H9 (cell line): ENCODE measurements around the gene ZNF790. TPM values are rescaled to one million over a fixed set of nuclear protein-coding genes. Genes with fewer than 3 reads are reported as not detected.

ENCODE experiments used
- DNase-seq: peaks from one replicate; pipeline ENCODE4 v3.0.0-alpha.2; 2017
- H2AFZ ChIP-seq: one replicate; pipeline ENCODE4 v1.6.1; 2013; ENCODE audit warnings: mild to moderate bottlenecking, low read length, control low read depth, moderate library complexity
- H2AK5ac ChIP-seq: 2 replicates; pipeline ENCODE4 v1.6.1; 2013; ENCODE audit warnings: low read length, control low read depth, mixed read lengths; ENCODE audit not compliant: insufficient read length
- H2BK120ac ChIP-seq: one replicate; pipeline ENCODE4 v1.6.1; 2013; ENCODE audit warnings: low read depth, mild to moderate bottlenecking, low read length, control low read depth, inconsistent platforms; ENCODE audit not compliant: poor library complexity, severe bottlenecking
- H2BK12ac ChIP-seq: 2 replicates; pipeline ENCODE4 v1.6.1; 2013; ENCODE audit warnings: low read length, control low read depth, mixed read lengths, low read depth; ENCODE audit not compliant: insufficient read length
- H2BK15ac ChIP-seq: 2 replicates; pipeline ENCODE4 v1.6.1; 2013; ENCODE audit warnings: low read depth, low read length, control low read depth
- H2BK20ac ChIP-seq: one replicate; pipeline ENCODE4 v1.6.1; 2013; ENCODE audit warnings: low read depth, mild to moderate bottlenecking, low read length, control low read depth, inconsistent platforms; ENCODE audit not compliant: poor library complexity, severe bottlenecking
- H2BK5ac ChIP-seq: 2 replicates; pipeline ENCODE4 v1.6.1; 2013; ENCODE audit warnings: low read length, control low read depth, mixed read lengths; ENCODE audit not compliant: insufficient read length
- H3K14ac ChIP-seq: 2 replicates; pipeline ENCODE4 v1.6.1; 2013; ENCODE audit warnings: low read length, control low read depth; ENCODE audit not compliant: insufficient read depth
- H3K18ac ChIP-seq: 2 replicates; pipeline ENCODE4 v1.6.1; 2013; ENCODE audit warnings: low read depth, mild to moderate bottlenecking, mixed read lengths, low read length, control low read depth; ENCODE audit not compliant: insufficient read length
- H3K23ac ChIP-seq: 2 replicates; pipeline ENCODE4 v1.6.1; 2013; ENCODE audit warnings: low read length, control low read depth, mixed read lengths, low read depth; ENCODE audit not compliant: insufficient read length
- H3K23me2 ChIP-seq: 2 replicates; pipeline ENCODE4 v1.6.1; 2013; ENCODE audit warnings: low read depth, mild to moderate bottlenecking, mixed read lengths, low read length, control low read depth; ENCODE audit not compliant: insufficient read length, poor library complexity, severe bottlenecking
- H3K27ac ChIP-seq: 2 replicates; pipeline ENCODE4 v1.5.1; 2013; ENCODE audit warnings: low read length, control low read depth, mixed read lengths, low read depth; ENCODE audit not compliant: insufficient read length
- H3K27me3 ChIP-seq: 2 replicates; pipeline ENCODE4 v1.6.1; 2013; ENCODE audit warnings: low read length, control low read depth, inconsistent platforms; ENCODE audit not compliant: insufficient read depth
- H3K4ac ChIP-seq: 2 replicates; pipeline ENCODE4 v1.6.1; 2013; ENCODE audit warnings: low read depth, mild to moderate bottlenecking, control low read depth, inconsistent platforms, low read length, moderate library complexity
- H3K4me1 ChIP-seq: 2 replicates; pipeline ENCODE4 v1.6.1; 2013; ENCODE audit warnings: low read length, control low read depth, inconsistent platforms; ENCODE audit not compliant: insufficient read depth
- H3K4me2 ChIP-seq: 2 replicates; pipeline ENCODE4 v1.6.1; 2013; ENCODE audit warnings: low read length, control low read depth, mixed read lengths; ENCODE audit not compliant: insufficient read length, insufficient read depth
- H3K56ac ChIP-seq: 2 replicates; pipeline ENCODE4 v1.6.1; 2013; ENCODE audit warnings: low read depth, mild to moderate bottlenecking, mixed read lengths, low read length, control low read depth; ENCODE audit not compliant: insufficient read length
- H3K79me1 ChIP-seq: 2 replicates; pipeline ENCODE4 v1.6.1; 2013; ENCODE audit warnings: low read depth, mild to moderate bottlenecking, moderate library complexity, low read length, control low read depth, inconsistent platforms; ENCODE audit not compliant: insufficient read depth, poor library complexity, severe bottlenecking
- H3K79me2 ChIP-seq: 2 replicates; pipeline ENCODE4 v1.6.1; 2013; ENCODE audit warnings: low read length, control low read depth, inconsistent platforms; ENCODE audit not compliant: insufficient read depth
- H3K9ac ChIP-seq: 2 replicates; pipeline ENCODE4 v1.6.1; 2013; ENCODE audit warnings: low read length, control low read depth, mixed read lengths; ENCODE audit not compliant: insufficient read length; ENCODE audit errors: extremely low read depth
- H3K9me3 ChIP-seq: one replicate; pipeline ENCODE4 v1.6.1; 2013; ENCODE audit warnings: low read depth, low read length, inconsistent platforms; ENCODE audit not compliant: control insufficient read depth
- H3T11ph ChIP-seq: one replicate; pipeline ENCODE4 v1.6.1; 2013; ENCODE audit warnings: mild to moderate bottlenecking, low read length, control low read depth, inconsistent platforms
- H4K20me1 ChIP-seq: one replicate; pipeline ENCODE4 v1.6.1; 2013; ENCODE audit not compliant: control insufficient read depth, insufficient read length, insufficient read depth
- H4K5ac ChIP-seq: 2 replicates; pipeline ENCODE4 v1.6.1; 2013; ENCODE audit warnings: low read depth, mild to moderate bottlenecking, mixed read lengths, low read length, control low read depth; ENCODE audit not compliant: insufficient read length
- H4K8ac ChIP-seq: replicated peaks from 2 replicates; pipeline ENCODE4 v1.6.1; 2013; ENCODE audit warnings: low read length, control low read depth, mixed read lengths, low read depth; ENCODE audit not compliant: insufficient read length
- H4K91ac ChIP-seq: 2 replicates; pipeline ENCODE4 v1.6.1; 2013; ENCODE audit warnings: low read depth, mild to moderate bottlenecking, moderate library complexity, mixed read lengths, low read length, control low read depth; ENCODE audit not compliant: insufficient read length
- H3K27ac Mint-ChIP-seq, 3 experiments: 2 replicates in 2 of 3; 3 replicates in 1 of 3; pipeline ENCODE4 v1.8.0; 2020 to 2021; ENCODE audit warnings: mixed read lengths in 3 of 3, mild to moderate bottlenecking in 1 of 3, moderate library complexity in 1 of 3
- H3K27me3 Mint-ChIP-seq: 2 replicates; pipeline ENCODE4 v1.8.0; 2021; ENCODE audit warnings: low read depth, mild to moderate bottlenecking, moderate library complexity, mixed read lengths
- H3K36me3 Mint-ChIP-seq, 3 experiments: 2 replicates in 2 of 3; 3 replicates in 1 of 3; pipeline ENCODE4 v1.8.0; 2020 to 2021; ENCODE audit warnings: low read depth in 3 of 3, mixed read lengths in 3 of 3; ENCODE audit not compliant: insufficient read depth in 1 of 3
- H3K4me1 Mint-ChIP-seq, 2 experiments: 2 replicates each; pipeline ENCODE4 v1.8.0; 2020; ENCODE audit warnings: mixed read lengths in 2 of 2
- H3K4me3 Mint-ChIP-seq, 2 experiments: 2 replicates in 1 of 2; 3 replicates in 1 of 2; pipeline ENCODE4 v1.8.0; 2020 to 2021; ENCODE audit warnings: mild to moderate bottlenecking in 2 of 2, mixed read lengths in 2 of 2, moderate library complexity in 1 of 2
- H3K9me3 Mint-ChIP-seq, 2 experiments: 2 replicates in 1 of 2; 3 replicates in 1 of 2; pipeline ENCODE4 v1.8.0; 2020; ENCODE audit warnings: mild to moderate bottlenecking in 2 of 2, mixed read lengths in 2 of 2, moderate library complexity in 1 of 2
- WGBS: extraction: QIAGEN DNeasy Blood & Tissue Kit; methylation state at CpG from one replicate; pipeline ENCODE4 v1.1.7; 2013; ENCODE audit warnings: missing lambda C conversion rate, low lambda C conversion rate, mixed read lengths; ENCODE audit not compliant: insufficient read length; ENCODE audit errors: extremely low coverage; 5-methylcytosine and 5-hydroxymethylcytosine counted together
- total RNA-seq: library from RNA; stranded (reverse); gene quantifications from 2 replicates; pipeline ENCODE4 v1.2.1, GENCODE V29; 2021
- TF ChIP-seq, protein P1 (sequence below): fragments of 200-600 bp; sonication (generic); conservative IDR thresholded peaks from 3 replicates; pipeline ENCODE4 v1.8.0; 2021; ENCODE audit warnings: antibody characterized with exemption, mild to moderate bottlenecking

The ZNF790 gene
- total RNA-seq, 1 experiment from 2014 or later = 8.2 TPM

DNA sequence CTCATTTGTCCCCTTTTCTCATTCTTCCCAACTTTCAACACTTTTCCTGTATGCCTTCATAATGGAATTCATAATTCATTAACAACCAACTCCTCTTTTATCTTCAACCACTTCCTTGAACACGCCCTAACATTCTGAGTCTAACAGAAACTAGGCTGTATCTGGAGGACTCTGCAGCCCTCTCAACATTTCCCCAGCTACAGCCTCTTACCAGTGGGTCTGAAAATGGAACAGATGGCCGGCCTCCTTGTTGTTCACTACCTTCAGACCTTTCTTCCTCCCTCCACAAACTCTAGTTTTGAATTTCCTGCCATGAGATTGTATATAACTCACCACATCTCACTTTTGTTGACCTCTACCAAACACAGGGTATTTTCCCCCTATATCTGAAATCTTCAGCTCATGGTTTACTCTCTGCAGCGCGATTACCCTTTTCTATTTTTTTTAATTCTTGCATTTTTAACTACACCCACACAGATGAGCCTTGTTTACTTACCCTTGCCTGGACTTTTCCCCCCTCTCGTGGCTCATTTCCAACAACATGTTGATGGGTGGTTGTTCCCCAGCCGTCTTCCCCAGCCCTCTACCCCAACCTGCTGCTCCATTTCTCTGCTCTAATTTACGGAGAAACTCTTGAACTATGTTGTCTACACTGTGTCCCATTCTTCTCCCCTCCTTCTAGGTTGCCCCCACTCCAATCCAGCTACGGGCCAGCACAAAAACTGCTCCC lies 846 bp downstream of the ZNF790 start:
- H3K79me1 ChIP-seq = no peaks in the 10 kb centered on the region
- no peak overlapping the region for H3K56ac ChIP-seq
- WGBS = 100% methylated on average over 1 of the region's 8 CpGs
- H3K18ac ChIP-seq = no peak overlapping the region
- Mint-ChIP-seq H3K4me1 (peaks cover 3 to 5% of the 10 kb centered on the region in 2 experiments), H3K9me3 (peaks cover 21 to 36% of the 10 kb centered on the region in 2 experiments), H3K36me3 (peaks cover 36 to 41% (median 39%) of the 10 kb centered on the region in 3 experiments), H3K27me3 (no peaks in the 10 kb centered on the region; the same call in 1 of the 2 replicates), H3K27ac (no peak overlapping the region), H3K4me3 (no peak overlapping the region)
- no peak overlapping the region for H3K14ac ChIP-seq
- no peak overlapping the region for H3K23ac ChIP-seq
- peak overlapping the region; percentile 91 for H3K4me2 ChIP-seq
- no peak overlapping the region for H3T11ph ChIP-seq
- no peak overlapping the region for H2BK12ac ChIP-seq
- H4K5ac ChIP-seq = no peak overlapping the region
- no peak overlapping the region for H2BK15ac ChIP-seq
- no peaks in the 10 kb centered on the region for H3K27me3 ChIP-seq
- no peak overlapping the region for H3K27ac ChIP-seq
- H2BK120ac ChIP-seq = no peak overlapping the region
- H3K4ac ChIP-seq = no peak overlapping the region
- no peaks in the 10 kb centered on the region for H3K4me1 ChIP-seq
- no peak overlapping the region for H4K8ac ChIP-seq
- H3K9ac ChIP-seq = peak overlapping the region; percentile 76
- no peak overlapping the region for H2BK20ac ChIP-seq
- H2AFZ ChIP-seq = no peak overlapping the region
- H4K20me1 ChIP-seq = no peaks in the 10 kb centered on the region
- no peak overlapping the region for H2BK5ac ChIP-seq
- TF ChIP-seq, protein P1, sequence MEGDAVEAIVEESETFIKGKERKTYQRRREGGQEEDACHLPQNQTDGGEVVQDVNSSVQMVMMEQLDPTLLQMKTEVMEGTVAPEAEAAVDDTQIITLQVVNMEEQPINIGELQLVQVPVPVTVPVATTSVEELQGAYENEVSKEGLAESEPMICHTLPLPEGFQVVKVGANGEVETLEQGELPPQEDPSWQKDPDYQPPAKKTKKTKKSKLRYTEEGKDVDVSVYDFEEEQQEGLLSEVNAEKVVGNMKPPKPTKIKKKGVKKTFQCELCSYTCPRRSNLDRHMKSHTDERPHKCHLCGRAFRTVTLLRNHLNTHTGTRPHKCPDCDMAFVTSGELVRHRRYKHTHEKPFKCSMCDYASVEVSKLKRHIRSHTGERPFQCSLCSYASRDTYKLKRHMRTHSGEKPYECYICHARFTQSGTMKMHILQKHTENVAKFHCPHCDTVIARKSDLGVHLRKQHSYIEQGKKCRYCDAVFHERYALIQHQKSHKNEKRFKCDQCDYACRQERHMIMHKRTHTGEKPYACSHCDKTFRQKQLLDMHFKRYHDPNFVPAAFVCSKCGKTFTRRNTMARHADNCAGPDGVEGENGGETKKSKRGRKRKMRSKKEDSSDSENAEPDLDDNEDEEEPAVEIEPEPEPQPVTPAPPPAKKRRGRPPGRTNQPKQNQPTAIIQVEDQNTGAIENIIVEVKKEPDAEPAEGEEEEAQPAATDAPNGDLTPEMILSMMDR = no peak
- H4K91ac ChIP-seq = no peak overlapping the region
- peaks cover 11% of the 10 kb centered on the region for H3K23me2 ChIP-seq
- peaks cover 2% of the 10 kb centered on the region for H3K9me3 ChIP-seq
- DNase-seq = no peak
- no peak overlapping the region for H2AK5ac ChIP-seq
- peaks cover 3% of the 10 kb centered on the region; the same call in 1 of the 2 replicates for H3K79me2 ChIP-seq
